OCI-LY3 (cell line): ENCODE data around the gene ADRA2B.

ENCODE experiments used
- EZH2phosphoT487 ChIP-seq: fragments of 200-600 bp; shearing (Covaris generic); IDR thresholded peaks from 2 replicates; pipeline ENCODE4 v1.6.1; 2018; ENCODE audit warnings: antibody characterized with exemption, mixed run types, low read depth
- TF ChIP-seq, protein P1 (sequence below): fragments of 200-600, 300-600 bp; sonication (generic); IDR thresholded peaks from 2 replicates; pipeline ENCODE4 v1.5.1; 2014; ENCODE audit warnings: antibody characterized with exemption, low read length, low read depth

DNA sequence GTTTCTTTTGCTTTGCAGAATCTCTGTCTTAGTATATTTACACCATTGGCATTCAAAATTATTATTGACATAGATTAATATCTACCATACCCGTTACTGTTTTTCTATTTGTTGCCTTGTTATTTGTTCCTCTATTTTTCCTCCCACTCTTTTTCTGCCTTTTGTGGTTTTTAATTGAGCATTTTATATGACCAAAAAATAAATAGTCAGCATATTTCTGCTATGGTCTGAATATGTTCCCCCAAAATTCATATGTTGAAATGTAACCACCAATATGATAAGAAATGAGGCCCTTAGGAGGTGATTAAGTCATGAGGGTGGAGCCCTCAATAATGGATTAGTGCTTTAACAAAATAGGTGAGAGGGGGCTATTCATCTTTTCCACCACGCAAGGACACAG, 35.3 kb downstream of the ADRA2B start:
- TF ChIP-seq, protein P1, sequence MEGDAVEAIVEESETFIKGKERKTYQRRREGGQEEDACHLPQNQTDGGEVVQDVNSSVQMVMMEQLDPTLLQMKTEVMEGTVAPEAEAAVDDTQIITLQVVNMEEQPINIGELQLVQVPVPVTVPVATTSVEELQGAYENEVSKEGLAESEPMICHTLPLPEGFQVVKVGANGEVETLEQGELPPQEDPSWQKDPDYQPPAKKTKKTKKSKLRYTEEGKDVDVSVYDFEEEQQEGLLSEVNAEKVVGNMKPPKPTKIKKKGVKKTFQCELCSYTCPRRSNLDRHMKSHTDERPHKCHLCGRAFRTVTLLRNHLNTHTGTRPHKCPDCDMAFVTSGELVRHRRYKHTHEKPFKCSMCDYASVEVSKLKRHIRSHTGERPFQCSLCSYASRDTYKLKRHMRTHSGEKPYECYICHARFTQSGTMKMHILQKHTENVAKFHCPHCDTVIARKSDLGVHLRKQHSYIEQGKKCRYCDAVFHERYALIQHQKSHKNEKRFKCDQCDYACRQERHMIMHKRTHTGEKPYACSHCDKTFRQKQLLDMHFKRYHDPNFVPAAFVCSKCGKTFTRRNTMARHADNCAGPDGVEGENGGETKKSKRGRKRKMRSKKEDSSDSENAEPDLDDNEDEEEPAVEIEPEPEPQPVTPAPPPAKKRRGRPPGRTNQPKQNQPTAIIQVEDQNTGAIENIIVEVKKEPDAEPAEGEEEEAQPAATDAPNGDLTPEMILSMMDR: no peak
- no peak for TF ChIP-seq EZH2phosphoT487
